T-helper 2 cell treated with Interferon-gamma antibody and Interleukin-4, amounts not matched to agents 5 μg/mL and 100 μg/mL, for 36 hours (primary cell): ENCODE results near the gene AIP.

Source experiments
- DNase-seq: peaks from one replicate; pipeline ENCODE4 v3.0.0; 2021; ENCODE audit warnings: low spot score
- H3K27ac Mint-ChIP-seq: one replicate; pipeline ENCODE4 v1.8.0; 2021; ENCODE audit warnings: mild to moderate bottlenecking, mixed read lengths
- H3K27me3 Mint-ChIP-seq: one replicate; pipeline ENCODE4 v1.8.0; 2021; ENCODE audit warnings: low read depth, mixed read lengths
- H3K36me3 Mint-ChIP-seq: one replicate; pipeline ENCODE4 v1.8.0; 2021; ENCODE audit warnings: low read depth, mixed read lengths
- H3K4me1 Mint-ChIP-seq: one replicate; pipeline ENCODE4 v1.8.0; 2021; ENCODE audit warnings: low read depth, mixed read lengths
- H3K4me3 Mint-ChIP-seq: one replicate; pipeline ENCODE4 v1.8.0; 2022; ENCODE audit warnings: mild to moderate bottlenecking, moderate library complexity, mixed read lengths
- H3K9me3 Mint-ChIP-seq: one replicate; pipeline ENCODE4 v1.8.0; 2021; ENCODE audit warnings: mixed read lengths

Gene AIP

GRCh38 chr11:67499808-67500483 lies 17.1 kb downstream of the AIP start:
- peaks cover 36% of the 10 kb centered on the region for H3K36me3 Mint-ChIP-seq
- H3K4me1 Mint-ChIP-seq = peaks cover 13% of the 10 kb centered on the region
- H3K9me3 Mint-ChIP-seq = no peaks in the 10 kb centered on the region
- no peak overlapping the region for H3K27ac Mint-ChIP-seq
- no peak overlapping the region for H3K4me3 Mint-ChIP-seq
- DNase-seq = no peak
- H3K27me3 Mint-ChIP-seq = no peaks in the 10 kb centered on the region

GRCh38 chr11:67500484-67500821 lies 17.6 kb downstream of the AIP start:
- H3K4me1 Mint-ChIP-seq = peaks cover 14% of the 10 kb centered on the region
- no peak overlapping the region for H3K4me3 Mint-ChIP-seq
- no peak for DNase-seq
- no peaks in the 10 kb centered on the region for H3K9me3 Mint-ChIP-seq
- peak overlapping the region; percentile 49 for H3K27ac Mint-ChIP-seq
- H3K27me3 Mint-ChIP-seq = no peaks in the 10 kb centered on the region
- peaks cover 36% of the 10 kb centered on the region for H3K36me3 Mint-ChIP-seq

GRCh38 chr11:67500831-67501715 lies 18.2 kb downstream of the AIP start:
- peaks cover 32% of the 10 kb centered on the region for H3K36me3 Mint-ChIP-seq
- peak overlapping the region; percentile 49 for H3K27ac Mint-ChIP-seq
- H3K4me1 Mint-ChIP-seq = peaks cover 20% of the 10 kb centered on the region
- H3K9me3 Mint-ChIP-seq = no peaks in the 10 kb centered on the region
- no peaks in the 10 kb centered on the region for H3K27me3 Mint-ChIP-seq
- H3K4me3 Mint-ChIP-seq = no peak overlapping the region
- no peak for DNase-seq

- Mint-ChIP-seq H3K36me3 (peaks cover 37% of the 10 kb centered on the region), H3K4me3 (no peak overlapping the region), H3K27ac (no peak overlapping the region), H3K27me3 (no peaks in the 10 kb centered on the region), H3K4me1 (peaks cover 28% of the 10 kb centered on the region), H3K9me3 (no peaks in the 10 kb centered on the region)
- DNase-seq = no peak
These were observed 19.0 kb downstream of the AIP start for GRCh38 chr11:67501854-67502253.

GRCh38 chr11:67502328-67502979 lies 19.6 kb downstream of the AIP start:
- no peaks in the 10 kb centered on the region for H3K9me3 Mint-ChIP-seq
- no peaks in the 10 kb centered on the region for H3K27me3 Mint-ChIP-seq
- H3K27ac Mint-ChIP-seq = no peak overlapping the region
- H3K36me3 Mint-ChIP-seq = peaks cover 38% of the 10 kb centered on the region
- no peak for DNase-seq
- peak overlapping the region; percentile 79 for H3K4me3 Mint-ChIP-seq
- H3K4me1 Mint-ChIP-seq = peaks cover 33% of the 10 kb centered on the region

GRCh38 chr11:67503119-67504004 lies 20.5 kb downstream of the AIP start:
- Mint-ChIP-seq H3K4me1 (peaks cover 33% of the 10 kb centered on the region), H3K27me3 (no peaks in the 10 kb centered on the region), H3K36me3 (peaks cover 34% of the 10 kb centered on the region), H3K4me3 (peak overlapping the region; percentile 79), H3K9me3 (no peaks in the 10 kb centered on the region), H3K27ac (peak overlapping the region; percentile 15)
- DNase-seq = no peak

- peaks cover 34% of the 10 kb centered on the region for H3K36me3 Mint-ChIP-seq
- peak overlapping the region; percentile 81 for H3K27ac Mint-ChIP-seq
- H3K27me3 Mint-ChIP-seq = no peaks in the 10 kb centered on the region
- no peaks in the 10 kb centered on the region for H3K9me3 Mint-ChIP-seq
- peak overlapping the region; percentile 90 for H3K4me3 Mint-ChIP-seq
- peak; percentile 28 for DNase-seq
- peaks cover 37% of the 10 kb centered on the region for H3K4me1 Mint-ChIP-seq
These were observed 21.5 kb downstream of the AIP start for GRCh38 chr11:67504005-67504949.

GRCh38 chr11:67504950-67505581 lies 22.2 kb downstream of the AIP start, which contains the start of gene PITPNM1:
Gene PITPNM1, minus strand, starts transcription at chr11:67505363. Its CDS starts 1,183 bp downstream, at chr11:67504180.
- DNase-seq = peak; percentile 83
- Mint-ChIP-seq H3K9me3 (no peaks in the 10 kb centered on the region), H3K4me1 (peaks cover 41% of the 10 kb centered on the region), H3K4me3 (peak within 1 kb of the TSS; percentile 94), H3K27me3 (peaks cover 2% of the 10 kb centered on the region), H3K36me3 (peaks cover 30% of the 10 kb centered on the region), H3K27ac (peak within 1 kb of the TSS; percentile 95)

GRCh38 chr11:67505605-67506396 lies 23.0 kb downstream of the AIP start:
- peak overlapping the region; percentile 94 for H3K4me3 Mint-ChIP-seq
- peak overlapping the region; percentile 95 for H3K27ac Mint-ChIP-seq
- H3K36me3 Mint-ChIP-seq = peaks cover 23% of the 10 kb centered on the region
- peaks cover 3% of the 10 kb centered on the region for H3K27me3 Mint-ChIP-seq
- H3K4me1 Mint-ChIP-seq = peaks cover 37% of the 10 kb centered on the region
- DNase-seq = peak; percentile 92
- H3K9me3 Mint-ChIP-seq = no peaks in the 10 kb centered on the region

- Mint-ChIP-seq H3K4me3 (peak overlapping the region; percentile 94), H3K27ac (peak overlapping the region; percentile 95), H3K36me3 (peaks cover 16% of the 10 kb centered on the region), H3K9me3 (no peaks in the 10 kb centered on the region), H3K4me1 (peaks cover 31% of the 10 kb centered on the region), H3K27me3 (peaks cover 9% of the 10 kb centered on the region)
- DNase-seq = no peak
These were observed 23.7 kb downstream of the AIP start for GRCh38 chr11:67506426-67507051.

- no peak for DNase-seq
- Mint-ChIP-seq H3K4me3 (peak overlapping the region; percentile 94), H3K36me3 (peaks cover 16% of the 10 kb centered on the region), H3K9me3 (no peaks in the 10 kb centered on the region), H3K4me1 (peaks cover 31% of the 10 kb centered on the region), H3K27ac (peak overlapping the region; percentile 91), H3K27me3 (peaks cover 11% of the 10 kb centered on the region)
These were observed 24.5 kb downstream of the AIP start for GRCh38 chr11:67507242-67507863.
